Measurements from ENCODE around the gene CHID1.
A peak's percentile ranks its signal among the peaks of the same experiment; 100 is the strongest.

Gene CHID1

DNA sequence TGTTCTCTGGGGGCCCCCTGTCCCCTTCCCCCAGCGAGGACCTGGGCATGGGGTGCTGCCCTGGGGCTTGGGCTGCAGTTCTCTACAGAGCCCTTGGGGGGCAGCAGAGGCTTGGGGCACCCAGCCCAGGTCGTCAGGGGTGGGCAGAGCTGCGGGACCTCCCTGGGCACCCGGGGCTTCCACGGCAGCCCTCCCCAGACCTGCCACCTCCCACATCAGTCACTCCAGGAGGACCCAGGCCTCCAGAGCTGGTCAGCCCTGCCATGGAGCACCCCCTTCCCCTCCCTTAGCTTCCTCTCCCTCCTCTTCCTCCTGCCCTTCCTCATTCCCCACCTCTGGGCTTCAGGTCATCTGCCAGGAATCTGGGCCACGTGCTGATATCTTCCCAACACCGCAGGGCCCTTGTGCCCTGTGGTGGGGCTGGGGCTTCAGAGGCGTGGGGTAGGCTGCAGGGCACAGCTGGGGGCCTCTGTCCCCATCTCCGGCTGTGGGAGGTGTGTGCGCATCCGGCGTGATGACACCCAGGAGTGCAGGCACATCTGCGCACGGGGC, 62.2 kb downstream of the CHID1 start:
- no peak for DNase-seq (ENCODE audit: low read depth)
- no peak overlapping the region for H3K4me3 ChIP-seq (ENCODE audit: low read depth, low read length)
- TF ChIP-seq, protein P1, sequence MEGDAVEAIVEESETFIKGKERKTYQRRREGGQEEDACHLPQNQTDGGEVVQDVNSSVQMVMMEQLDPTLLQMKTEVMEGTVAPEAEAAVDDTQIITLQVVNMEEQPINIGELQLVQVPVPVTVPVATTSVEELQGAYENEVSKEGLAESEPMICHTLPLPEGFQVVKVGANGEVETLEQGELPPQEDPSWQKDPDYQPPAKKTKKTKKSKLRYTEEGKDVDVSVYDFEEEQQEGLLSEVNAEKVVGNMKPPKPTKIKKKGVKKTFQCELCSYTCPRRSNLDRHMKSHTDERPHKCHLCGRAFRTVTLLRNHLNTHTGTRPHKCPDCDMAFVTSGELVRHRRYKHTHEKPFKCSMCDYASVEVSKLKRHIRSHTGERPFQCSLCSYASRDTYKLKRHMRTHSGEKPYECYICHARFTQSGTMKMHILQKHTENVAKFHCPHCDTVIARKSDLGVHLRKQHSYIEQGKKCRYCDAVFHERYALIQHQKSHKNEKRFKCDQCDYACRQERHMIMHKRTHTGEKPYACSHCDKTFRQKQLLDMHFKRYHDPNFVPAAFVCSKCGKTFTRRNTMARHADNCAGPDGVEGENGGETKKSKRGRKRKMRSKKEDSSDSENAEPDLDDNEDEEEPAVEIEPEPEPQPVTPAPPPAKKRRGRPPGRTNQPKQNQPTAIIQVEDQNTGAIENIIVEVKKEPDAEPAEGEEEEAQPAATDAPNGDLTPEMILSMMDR (IDR thresholded peaks at IDR 0.05; ENCODE audit: control insufficient read depth, extremely low read depth, insufficient read depth) = peak; percentile 74

DNA sequence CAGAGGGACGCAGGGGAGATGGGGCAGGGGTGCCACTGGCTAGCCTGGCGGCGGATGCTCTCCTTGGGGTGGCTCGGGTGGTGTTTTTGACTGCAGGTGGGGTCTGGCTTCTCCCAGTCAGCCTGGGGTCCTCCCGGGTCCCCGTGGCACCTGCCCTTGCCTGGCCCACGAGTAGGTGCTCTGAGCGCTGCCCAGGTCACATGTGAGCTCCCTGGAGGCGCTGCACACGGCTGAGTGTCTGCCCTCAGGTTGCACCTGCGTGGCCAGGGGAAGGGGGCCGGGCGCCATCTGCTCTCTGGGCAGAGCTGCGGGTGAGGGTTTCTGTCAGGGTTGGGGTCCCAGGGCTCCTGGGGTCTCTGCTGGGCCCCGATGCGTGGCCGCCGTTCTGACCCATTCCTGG, 62.7 kb downstream of the CHID1 start:
- H3K4me3 ChIP-seq (ENCODE audit: low read depth, low read length) = no peak overlapping the region
- TF ChIP-seq, protein P1 (IDR thresholded peaks at IDR 0.05; ENCODE audit: control insufficient read depth, extremely low read depth, insufficient read depth) = no peak
- no peak for DNase-seq (ENCODE audit: low read depth)

DNA sequence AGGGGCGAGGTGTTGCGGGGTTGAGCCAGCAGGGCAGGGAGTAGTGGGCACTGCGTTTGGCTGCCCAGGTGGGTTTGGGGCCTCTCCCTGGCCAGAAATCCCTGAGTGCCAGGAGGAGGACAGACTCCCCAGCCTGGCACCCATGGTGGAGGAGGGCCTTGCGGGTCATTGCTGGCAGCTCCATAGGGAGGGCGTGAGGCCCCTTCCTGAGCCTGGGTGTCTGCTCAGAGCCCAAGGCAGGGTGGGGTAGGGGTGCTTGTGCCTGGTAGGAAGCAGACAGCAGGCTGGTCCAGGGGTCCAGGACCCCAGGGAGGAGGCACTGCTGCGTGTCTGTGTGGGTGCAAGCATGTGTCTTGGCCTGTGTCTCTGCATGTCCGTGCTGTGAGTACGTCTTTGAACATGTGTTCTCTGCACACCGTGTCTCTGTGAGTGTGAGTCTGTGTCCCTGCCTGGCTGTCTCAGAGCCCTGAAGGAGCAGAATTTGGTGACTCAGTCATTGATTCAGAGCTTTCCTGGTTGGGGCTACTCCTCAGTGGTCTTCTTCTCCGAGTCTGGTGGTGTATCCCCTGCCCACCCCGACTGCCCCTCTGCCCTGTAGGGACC, 64.0 kb downstream of the CHID1 start:
- TF ChIP-seq, protein P1 (IDR thresholded peaks at IDR 0.05; ENCODE audit: control insufficient read depth, extremely low read depth, insufficient read depth) = no peak
- no peak overlapping the region for H3K4me3 ChIP-seq (ENCODE audit: low read depth, low read length)
- DNase-seq (ENCODE audit: low read depth) = no peak

DNA sequence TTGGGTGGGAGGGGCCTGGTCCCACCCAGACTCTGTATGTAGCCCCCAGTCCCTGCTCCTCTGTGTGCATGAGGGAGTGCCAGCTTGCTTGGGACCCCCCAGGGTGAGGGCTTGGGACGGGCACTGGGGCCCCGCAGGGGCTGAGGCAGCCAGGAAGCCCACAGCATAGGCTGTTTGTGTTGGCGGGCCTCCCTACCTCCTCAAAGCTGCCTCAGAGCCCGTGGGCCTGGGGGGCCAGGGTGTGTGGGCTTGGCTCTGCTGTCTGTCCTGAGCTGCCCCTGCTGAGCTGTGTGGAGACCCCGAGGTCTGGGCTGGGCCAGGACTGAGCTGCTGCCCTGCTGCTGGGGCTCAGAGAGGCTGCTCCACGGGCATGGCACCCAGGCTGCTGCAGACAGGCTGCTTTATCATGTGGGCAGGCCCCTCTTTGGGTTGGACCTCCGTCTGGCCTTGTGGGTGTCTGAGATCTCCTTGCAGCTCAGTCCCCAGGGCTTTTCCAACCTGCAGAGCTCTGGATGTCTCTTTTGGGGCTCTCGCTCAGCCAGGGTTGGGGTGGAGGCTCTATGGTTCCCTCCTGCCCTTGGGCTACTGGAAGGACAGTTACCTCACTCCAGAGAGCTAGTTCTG, 64.6 kb downstream of the CHID1 start:
- no peak overlapping the region for H3K4me3 ChIP-seq (ENCODE audit: low read depth, low read length)
- no peak for DNase-seq (ENCODE audit: low read depth)
- TF ChIP-seq, protein P1 (IDR thresholded peaks at IDR 0.05; ENCODE audit: control insufficient read depth, extremely low read depth, insufficient read depth) = no peak

DNA sequence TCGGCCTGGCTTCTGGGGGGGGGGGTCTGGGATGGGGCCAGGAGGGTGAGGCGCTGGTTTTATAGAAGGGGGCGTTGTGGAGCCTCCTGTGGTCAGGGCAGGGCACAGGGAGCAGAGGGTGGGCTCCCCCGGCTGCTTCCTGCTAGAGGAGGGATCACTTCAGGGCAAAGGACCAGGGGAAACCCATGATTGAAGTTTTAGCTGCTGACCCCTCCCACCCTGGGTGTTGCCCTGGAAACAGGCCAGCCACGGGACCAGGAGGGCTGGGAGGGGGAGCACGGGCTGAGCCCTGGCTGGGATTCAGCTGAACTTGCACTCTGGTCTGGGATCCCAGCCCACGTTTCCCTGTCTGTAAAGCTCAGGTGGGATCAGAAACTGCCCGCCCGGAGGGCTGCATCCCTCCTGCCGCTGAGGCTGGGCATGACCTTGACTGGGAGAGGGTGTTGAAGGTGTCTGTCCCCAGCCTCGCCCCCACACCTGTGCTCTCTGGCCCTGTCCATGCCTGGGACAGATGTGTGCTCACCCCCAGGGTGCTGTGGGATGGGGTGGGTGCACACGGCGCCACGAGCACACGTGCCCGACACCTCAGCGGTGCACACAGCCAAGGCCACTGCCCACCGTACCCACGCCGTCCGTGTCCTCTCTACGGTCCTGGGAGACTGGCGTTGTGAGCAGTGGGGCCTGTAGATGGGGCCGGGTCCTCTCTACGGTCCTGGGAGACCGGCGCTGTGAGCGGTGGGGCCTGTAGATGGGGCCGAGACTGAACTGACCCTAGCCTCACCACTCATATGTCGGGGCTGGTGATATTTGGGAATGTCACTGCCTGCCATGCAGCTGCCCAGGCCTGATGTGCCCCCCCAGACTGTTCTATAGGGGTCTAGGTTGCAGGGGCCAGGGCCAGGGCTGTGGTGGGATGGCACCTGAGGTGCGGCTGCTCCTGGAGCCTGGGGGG, 65.6 kb downstream of the CHID1 start:
- TF ChIP-seq, protein P1 (IDR thresholded peaks at IDR 0.05; ENCODE audit: control insufficient read depth, extremely low read depth, insufficient read depth) = no peak
- no peak for DNase-seq (ENCODE audit: low read depth)
- H3K4me3 ChIP-seq (ENCODE audit: low read depth, low read length) = no peak overlapping the region

DNA sequence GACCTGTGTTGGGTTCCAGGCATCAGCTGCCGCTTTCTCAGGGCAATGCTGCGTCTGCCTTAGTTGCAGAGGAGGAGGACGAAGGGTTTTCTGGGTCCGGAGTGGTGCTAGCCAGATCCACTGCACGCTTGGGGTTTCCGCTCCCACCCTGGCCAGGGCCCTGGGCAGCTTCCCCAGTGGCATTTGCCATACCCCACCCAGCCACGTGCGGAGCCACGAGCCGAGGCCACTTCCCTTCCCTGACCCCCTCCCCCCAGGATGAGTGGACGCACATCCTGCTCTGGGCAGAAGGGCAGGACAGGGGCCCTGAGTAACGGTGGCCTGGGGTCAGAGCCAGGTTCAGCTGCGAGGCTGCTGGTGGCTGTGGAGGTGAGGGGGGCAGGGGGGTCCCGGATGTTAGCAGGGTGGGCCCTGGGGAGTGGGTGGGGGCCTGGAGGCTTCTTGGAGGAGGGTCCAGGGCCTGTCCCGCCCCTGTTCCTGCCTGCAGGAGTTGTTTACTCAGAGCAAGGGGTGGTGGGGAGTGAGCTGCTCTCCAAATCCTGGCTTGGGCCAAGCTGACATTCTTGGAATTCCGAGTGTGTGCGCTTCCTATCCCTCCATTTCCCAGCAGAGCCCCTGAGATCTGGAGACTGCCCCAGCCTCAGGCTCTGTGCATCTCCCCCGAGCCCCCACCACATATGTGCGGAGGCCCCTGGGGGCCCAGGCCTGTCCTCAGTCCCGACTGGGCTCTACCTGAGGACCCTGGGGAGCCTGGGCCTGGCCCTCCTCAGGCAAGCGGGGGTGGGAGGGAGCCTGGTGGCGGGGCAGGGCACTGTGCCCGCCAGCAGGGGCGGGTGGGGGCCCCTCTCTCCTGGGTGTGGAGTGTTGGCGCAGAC, 66.6 kb downstream of the CHID1 start:
- H3K4me3 ChIP-seq (ENCODE audit: low read depth, low read length) = peak overlapping the region; percentile 96
- DNase-seq (ENCODE audit: low read depth) = no peak
- TF ChIP-seq, protein P1 (IDR thresholded peaks at IDR 0.05; ENCODE audit: control insufficient read depth, extremely low read depth, insufficient read depth) = no peak

Measured in LNCaP clone FGC (cell line).